Epithelial cell of prostate (primary cell): ENCODE results near the gene USP26.
"Not testable (repeated sequence)": the region's sequence is repeated elsewhere in the genome, so short reads cannot be mapped to it uniquely, and the experiment has no call there.

Experiments
- DNase-seq: peaks from one replicate; pipeline ENCODE4 v3.0.0-alpha.2; 2011; ENCODE audit warnings: low read depth, low spot score
- H3K27ac ChIP-seq: fragments of 450-650 bp; 2 replicates; pipeline ENCODE4 v1.5.1; 2017; ENCODE audit warnings: mild to moderate bottlenecking

Gene USP26

DNA sequence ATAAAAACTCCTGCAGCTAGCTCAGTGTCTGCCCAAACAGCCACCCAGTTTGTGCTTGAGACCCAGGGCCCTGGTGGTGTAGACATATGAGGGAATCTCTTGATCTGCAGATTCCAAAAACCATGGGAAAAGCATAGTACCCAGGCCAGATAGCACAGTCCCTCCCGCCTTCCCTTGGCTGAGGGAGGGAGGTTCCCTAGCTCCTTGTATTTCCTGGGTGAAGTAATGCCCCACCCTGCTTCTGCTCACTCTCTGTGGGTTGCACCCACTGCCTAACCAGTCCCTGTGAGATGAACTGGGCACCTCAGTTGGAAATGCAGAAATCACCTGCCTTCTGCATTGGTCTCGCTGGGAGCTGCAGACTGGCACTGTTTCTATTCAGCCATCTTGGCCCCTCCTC is 54.6 kb downstream of the USP26 start:
- no peak for DNase-seq
- H3K27ac ChIP-seq = no peak overlapping the region

DNA sequence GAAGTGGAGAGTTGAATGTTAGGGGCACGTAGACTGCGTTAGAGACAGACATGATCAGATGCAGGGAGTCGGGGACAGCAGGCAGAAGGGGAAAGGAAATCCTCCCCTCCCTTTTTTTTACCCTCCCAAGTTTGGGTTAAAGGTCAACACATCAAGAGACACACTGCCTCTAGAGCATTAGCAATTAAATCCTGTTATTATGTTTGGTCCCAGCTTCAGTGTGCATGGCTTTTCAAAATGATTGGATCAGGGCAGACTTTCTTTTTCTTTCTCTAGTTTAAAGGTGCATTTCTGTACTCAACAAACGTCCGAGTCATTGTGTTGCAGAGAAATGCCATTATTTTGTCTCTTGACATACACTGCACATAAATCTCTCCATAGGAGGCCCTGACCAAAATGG is 63.9 kb downstream of the USP26 start:
- H3K27ac ChIP-seq = no peak overlapping the region
- DNase-seq = no peak

DNA sequence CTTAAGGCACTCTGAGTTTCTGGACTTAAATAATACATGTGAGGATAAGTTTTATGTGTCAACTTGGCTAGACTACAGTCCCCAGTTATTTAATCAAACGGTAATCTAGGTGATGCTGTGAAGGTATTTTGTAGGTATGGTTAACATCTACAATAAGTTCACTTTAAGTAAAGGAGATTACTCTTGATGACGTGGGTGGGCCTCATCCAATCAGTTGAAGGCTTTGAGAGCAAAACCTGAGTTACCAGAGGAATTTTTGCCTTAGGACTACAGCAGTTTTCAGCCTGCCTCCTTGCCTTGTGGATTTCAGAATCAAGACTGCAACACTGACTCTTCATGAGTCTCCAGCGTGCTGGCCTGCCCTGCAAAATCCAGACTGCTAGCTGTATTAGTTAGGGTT is 78.7 kb downstream of the USP26 start:
- DNase-seq = no peak
- H3K27ac ChIP-seq = no peak overlapping the region

DNA sequence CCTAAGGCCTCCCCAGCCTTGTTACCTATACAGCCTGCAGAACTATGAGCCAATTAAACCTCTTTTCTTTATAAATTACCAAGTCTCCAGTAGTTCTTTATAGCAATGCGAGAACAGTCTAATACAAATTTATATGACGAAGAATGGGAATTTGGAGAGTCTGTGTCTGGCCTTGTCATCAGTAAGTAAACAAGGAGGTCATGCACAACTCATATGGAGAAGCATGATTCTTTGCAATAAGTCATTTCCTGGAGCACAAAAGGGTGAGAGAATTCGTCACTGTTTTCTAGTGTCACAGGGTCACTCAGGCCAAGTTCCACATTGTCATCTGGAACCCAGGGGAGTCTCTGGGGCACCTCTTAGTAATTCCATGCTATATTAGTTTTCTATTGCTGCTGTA is 89.5 kb downstream of the USP26 start:
- DNase-seq = no peak
- H3K27ac ChIP-seq = no peak overlapping the region

DNA sequence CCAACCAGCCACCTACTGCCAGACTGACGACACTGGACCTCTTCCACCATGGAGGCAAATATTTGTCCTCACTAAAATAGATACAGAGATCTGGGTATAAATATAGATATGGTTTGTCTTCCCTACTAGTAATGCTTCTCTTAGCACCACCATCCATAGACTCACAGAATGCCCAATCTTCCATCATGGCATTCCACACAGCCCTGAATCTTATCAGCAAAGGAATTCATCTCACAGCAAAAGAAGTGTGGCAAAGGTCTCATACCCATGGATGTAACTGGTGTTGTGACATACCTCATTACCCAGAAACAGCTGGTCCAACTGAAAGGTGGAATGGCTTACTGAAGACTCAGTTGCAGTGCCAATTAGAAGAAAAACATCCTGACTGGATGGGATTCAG is 91.3 kb downstream of the USP26 start:
- no peak overlapping the region for H3K27ac ChIP-seq
- no peak for DNase-seq

DNA sequence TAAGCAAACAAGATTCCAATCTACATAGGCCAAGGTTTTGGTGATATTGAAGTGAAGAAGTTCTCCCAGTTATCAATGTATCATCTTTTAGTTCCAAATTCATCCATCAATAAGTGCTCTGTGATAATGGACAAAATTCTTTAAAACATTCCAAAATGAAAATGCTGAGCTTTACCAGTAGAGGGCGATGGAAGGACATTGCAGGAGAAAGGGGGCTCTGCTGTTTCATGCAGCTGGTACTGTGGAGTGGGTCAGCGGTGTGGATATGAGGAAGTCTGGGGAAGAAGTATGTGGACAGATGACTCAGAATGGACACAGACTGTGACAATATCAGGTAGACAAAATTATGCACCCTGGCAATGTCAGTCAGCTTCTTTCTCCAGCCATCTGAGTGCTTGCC is 91.9 kb downstream of the USP26 start:
- no peak overlapping the region for H3K27ac ChIP-seq
- DNase-seq = no peak

DNA sequence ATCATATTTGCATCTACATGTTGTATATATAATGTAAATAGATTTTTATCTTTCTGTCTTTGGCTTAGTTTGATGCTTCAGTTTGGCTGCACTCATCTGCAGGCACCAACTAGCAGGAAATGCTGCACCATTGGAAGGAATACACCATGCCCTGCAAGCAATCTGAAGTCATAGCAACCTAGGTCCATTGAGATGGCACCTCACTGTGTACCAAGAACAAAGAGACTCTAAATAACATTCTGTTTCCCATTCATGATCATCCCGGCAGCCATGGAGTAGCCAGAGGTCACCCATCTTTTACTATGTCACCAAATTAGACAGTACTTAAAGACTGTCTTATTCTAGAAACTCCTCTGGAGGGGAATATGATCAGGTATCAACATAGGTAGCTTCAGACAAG is 97.7 kb downstream of the USP26 start:
- no peak for DNase-seq
- no peak overlapping the region for H3K27ac ChIP-seq

DNA sequence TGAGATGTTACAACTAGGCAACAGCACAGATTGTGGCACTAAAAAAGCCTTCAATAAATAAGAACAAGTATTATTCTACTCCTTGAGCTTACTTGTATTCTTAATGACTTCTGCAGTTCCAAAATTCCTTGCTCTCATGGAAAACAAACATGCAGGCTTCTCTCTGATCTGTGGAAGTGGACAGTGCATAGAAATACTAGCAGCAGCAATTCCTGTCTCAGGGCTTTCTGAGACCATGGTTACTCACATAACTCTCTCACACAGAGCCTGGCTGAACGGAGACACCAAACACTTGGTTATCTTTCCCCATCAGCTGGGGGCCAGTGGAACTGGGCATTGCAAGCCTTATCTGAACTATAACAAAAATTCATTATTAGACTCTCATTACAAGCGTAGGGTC is 106.1 kb downstream of the USP26 start:
- H3K27ac ChIP-seq = no peak overlapping the region
- no peak for DNase-seq

DNA sequence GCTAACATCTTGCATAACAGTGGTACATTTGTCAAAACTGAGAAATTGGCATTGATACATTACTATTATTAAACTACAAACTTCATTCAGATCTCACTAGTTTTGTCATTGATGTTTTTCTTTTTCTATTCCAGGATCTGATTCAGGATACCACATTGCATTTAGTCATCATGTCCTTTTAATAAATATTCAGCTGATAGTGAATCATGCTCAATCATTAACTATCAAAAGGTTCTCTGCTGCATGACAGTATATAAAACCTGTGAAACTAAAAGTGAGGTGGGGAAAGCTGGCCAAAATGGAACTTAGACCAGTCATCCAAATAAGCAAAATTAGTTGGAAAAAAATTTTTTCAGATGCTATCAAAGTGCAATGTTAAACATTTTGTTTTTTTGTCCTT is 110.4 kb downstream of the USP26 start:
- no peak overlapping the region for H3K27ac ChIP-seq
- DNase-seq = no peak

DNA sequence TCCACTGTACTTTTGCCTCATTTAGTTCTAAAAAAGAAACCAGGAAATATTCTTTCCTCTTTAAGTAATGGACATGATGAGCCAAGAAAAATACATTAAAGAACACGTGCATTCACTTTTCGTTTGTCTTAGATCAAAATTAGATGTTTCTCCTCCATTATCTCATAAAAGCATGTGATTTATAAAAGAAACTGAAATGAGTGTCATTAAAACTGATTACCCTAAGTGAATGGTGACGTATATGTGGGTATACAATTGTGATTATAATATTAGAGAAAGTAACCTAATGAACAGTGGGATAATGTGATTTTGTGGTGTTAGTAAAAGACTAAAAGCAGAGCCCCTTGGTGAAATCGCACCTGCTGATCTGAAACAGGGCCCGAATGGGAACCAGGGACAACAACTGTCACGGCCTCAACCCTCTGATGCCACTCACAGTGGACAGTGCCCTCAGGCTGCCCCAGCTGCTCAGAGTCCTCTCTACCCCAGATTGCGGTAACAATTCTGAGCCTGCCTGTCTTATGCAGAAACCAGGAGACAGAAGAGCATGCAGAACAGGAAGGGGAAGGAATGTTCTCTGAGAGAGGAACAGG is 112.8 kb downstream of the USP26 start:
- no peak overlapping the region for H3K27ac ChIP-seq
- no peak for DNase-seq

DNA sequence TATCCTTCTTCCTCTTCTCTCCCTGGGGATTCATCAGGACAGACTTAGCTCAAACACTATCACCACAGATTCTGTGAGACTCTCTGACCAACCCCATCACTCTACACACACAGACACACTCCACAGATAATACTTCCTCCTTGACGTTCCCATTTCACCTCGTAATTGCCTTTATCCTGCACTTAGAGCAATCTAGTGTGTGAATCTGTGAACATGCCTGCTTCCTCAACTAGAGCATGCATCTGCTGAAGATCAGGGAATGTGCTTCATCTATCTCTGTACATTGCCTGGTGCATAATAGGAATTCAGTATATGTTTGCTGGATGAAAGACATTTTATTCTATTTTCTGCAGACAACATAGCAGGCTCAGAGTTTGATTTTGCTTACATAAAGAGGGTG is 113.4 kb downstream of the USP26 start:
- DNase-seq = no peak
- no peak overlapping the region for H3K27ac ChIP-seq

DNA sequence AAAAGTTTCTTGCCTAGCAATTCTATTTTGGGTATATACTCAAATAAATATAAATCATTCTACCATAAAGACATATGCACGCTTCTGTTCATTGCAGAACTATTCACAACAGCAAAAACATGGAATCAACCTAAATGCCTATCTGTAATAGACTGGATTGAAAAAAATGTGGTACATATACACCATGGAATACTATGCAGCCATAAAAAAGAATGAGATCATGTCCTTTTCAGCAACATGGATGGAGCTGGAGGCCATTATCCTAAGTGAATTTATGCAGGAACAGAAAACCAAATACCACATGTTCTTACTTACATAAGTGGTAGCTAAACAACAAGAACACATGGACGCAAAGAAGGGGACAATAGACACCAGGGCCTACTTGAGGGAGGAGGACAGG is 116.9 kb downstream of the USP26 start:
- not testable (repeated sequence) for DNase-seq, H3K27ac ChIP-seq
